GM18873 (cell line): ENCODE results near the gene PRKAA1.

Source experiments
- ATAC-seq: cut with Tn5 transposase; IDR thresholded peaks from one replicate; pipeline ENCODE4 v1.9.1; 2021; ENCODE audit warnings: mild to moderate bottlenecking, moderate library complexity, moderate number of reproducible peaks; ENCODE audit not compliant: unreplicated experiment, low FRiP score

The PRKAA1 gene

GRCh38 chr5:40798012-40798800, at the start of gene PRKAA1:
Gene PRKAA1, minus strand, starts transcription at chr5:40798374. Its CDS starts 185 bp downstream, at chr5:40798189.
- peak; percentile 83 for ATAC-seq

- ATAC-seq, result no peak
Measured at GRCh38 chr5:40847525-40847924, 49.4 kb upstream of the PRKAA1 start.

- no peak for ATAC-seq
Measured at GRCh38 chr5:40846371-40846770, 48.2 kb upstream of the PRKAA1 start.

GRCh38 chr5:40844565-40844964, 46.4 kb upstream of the PRKAA1 start:
- ATAC-seq, result no peak

GRCh38 chr5:40842351-40842750, 44.2 kb upstream of the PRKAA1 start:
- no peak for ATAC-seq

- ATAC-seq, result peak; percentile 40
Measured at GRCh38 chr5:40841068-40841805, 43.1 kb upstream of the PRKAA1 start, which contains the start of gene CARD6. Gene CARD6, plus strand, starts transcription at chr5:40841367. Its CDS starts 16 bp downstream, at chr5:40841383.

GRCh38 chr5:40838086-40838485, 39.9 kb upstream of the PRKAA1 start:
- ATAC-seq, result no peak

- peak; percentile 97 for ATAC-seq
Measured at GRCh38 chr5:40834849-40835787, 36.9 kb upstream of the PRKAA1 start, which contains the start of gene RPL37. Gene RPL37, minus strand, starts transcription at chr5:40835222. Its CDS starts 37 bp downstream, at chr5:40835185.

GRCh38 chr5:40834391-40834848, 36.2 kb upstream of the PRKAA1 start:
- no peak for ATAC-seq

GRCh38 chr5:40833712-40834229, 35.6 kb upstream of the PRKAA1 start:
- ATAC-seq, result no peak

GRCh38 chr5:40832345-40832744, 34.2 kb upstream of the PRKAA1 start:
- ATAC-seq, result no peak

- ATAC-seq, result no peak
Measured at GRCh38 chr5:40831346-40832210, 33.4 kb upstream of the PRKAA1 start.

GRCh38 chr5:40829748-40830533, 31.8 kb upstream of the PRKAA1 start:
- no peak for ATAC-seq

GRCh38 chr5:40828690-40829661, 30.8 kb upstream of the PRKAA1 start:
- ATAC-seq, result no peak

- no peak for ATAC-seq
Measured at GRCh38 chr5:40828021-40828631, 30.0 kb upstream of the PRKAA1 start.

GRCh38 chr5:40827188-40827977, 29.2 kb upstream of the PRKAA1 start:
- no peak for ATAC-seq
